Prostate gland (tissue), 2 donors: Measurements from ENCODE around the gene NUMB. TPM values are rescaled to one million over a fixed set of nuclear protein-coding genes. Genes with fewer than 3 reads are reported as not detected.
"Not testable (repeated sequence)": the region's sequence is repeated elsewhere in the genome, so short reads cannot be mapped to it uniquely, and the experiment has no call there.

Experiments used
- DNase-seq: peaks from one replicate; pipeline ENCODE4 v3.0.0-alpha.2; 2019; ENCODE audit warnings: low spot score
- H3K27ac ChIP-seq, 2 donors: fragments of 200-600 bp; sonication (generic); 2 replicates each; pipeline ENCODE4 v1.5.1; 2017 to 2019
- H3K27me3 ChIP-seq: fragments of 200-600 bp; sonication (generic); replicated peaks from 2 replicates; pipeline ENCODE4 v1.5.1; 2019; ENCODE audit not compliant: insufficient read depth
- H3K36me3 ChIP-seq, 2 donors: fragments of 200-600 bp; sonication (generic); 1 replicate in 1 of 2; 2 replicates in 1 of 2; pipeline versions ENCODE4 v1.5.1 to v1.8.1; 2017 to 2019
- H3K4me1 ChIP-seq: fragments of 200-600 bp; sonication (generic); replicated peaks from 2 replicates; pipeline ENCODE4 v1.5.1; 2019
- H3K4me3 ChIP-seq, 2 donors: fragments of 200-600 bp; sonication (generic); 2 replicates each; pipeline ENCODE4 v1.5.1; 2017 to 2019
- H3K9me3 ChIP-seq: fragments of 200-600 bp; sonication (generic); 2 replicates; pipeline ENCODE4 v1.5.1; 2017
- POLR2A ChIP-seq: fragments of 450-650 bp; IDR thresholded peaks from one replicate; pipeline ENCODE4 v1.6.1; 2016; ENCODE audit warnings: antibody characterized with exemption, mild to moderate bottlenecking
- POLR2AphosphoS5 ChIP-seq: sonication (generic); formaldehyde crosslinking; IDR thresholded peaks from one replicate; pipeline ENCODE4 v1.6.1; 2017; ENCODE audit warnings: antibody characterized with exemption
- WGBS: methylation state at CpG from one replicate; pipeline ENCODE4 v1.1.5; 2018; 5-methylcytosine and 5-hydroxymethylcytosine counted together
- intact Hi-C: fragments of 100-400 bp; cut with DNase I; formaldehyde crosslinking; loops from one replicate; pipeline ENCODE4 v1.14.2; 2022
- total RNA-seq, 2 donors: library from RNA; depleted of rRNA; stranded (reverse); fragments of >200 nt; gene quantifications; one replicate each; pipeline ENCODE4 v1.1.0, GENCODE V29; 2016
- TF ChIP-seq, protein P1 (sequence below), 4 experiments: fragments of 200-600 bp in 2 of 4; fragments of 450-650 bp in 2 of 4; sonication (generic) in 2 of 4; IDR thresholded peaks; 1 replicate in 3 of 4; 2 replicates in 1 of 4; pipeline ENCODE4 v1.5.1; 2016 to 2019; ENCODE audit warnings: antibody characterized with exemption in 4 of 4, mild to moderate bottlenecking in 2 of 4, moderate library complexity in 2 of 4

The NUMB gene
- total RNA-seq, 2 donors from 2014 or later, result 38.4 to 57.8 TPM

DNA sequence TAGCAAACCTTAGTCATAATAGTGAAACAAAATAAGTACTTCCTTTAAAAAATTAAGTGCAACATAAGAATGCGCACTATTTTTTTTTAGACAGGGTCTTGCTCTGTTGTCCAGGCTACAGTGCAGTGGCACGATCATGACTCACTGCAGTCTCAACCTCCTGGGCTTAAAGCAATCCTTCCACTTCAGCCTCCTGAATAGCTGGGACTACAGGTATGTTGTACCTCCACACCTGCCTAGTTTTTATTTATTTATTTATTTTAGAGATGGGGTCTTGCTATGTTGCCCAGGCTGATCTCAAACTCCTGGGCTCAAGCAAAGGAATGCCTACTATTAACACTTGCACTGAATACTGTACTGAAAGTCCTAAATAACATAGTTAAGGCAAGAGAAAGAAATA, 93.8 kb downstream of the NUMB start:
- 96% methylated on average over 2 of the region's 2 CpGs for WGBS
- H3K27ac ChIP-seq, result no peak overlapping the region
- no peaks in the 10 kb centered on the region for H3K27me3 ChIP-seq
- no peaks in the 10 kb centered on the region for H3K9me3 ChIP-seq
- intact Hi-C loops, result no loop called here
- H3K4me1 ChIP-seq, result no peaks in the 10 kb centered on the region
- no peak overlapping the region for H3K4me3 ChIP-seq
- no peak for DNase-seq
- no peak for TF ChIP-seq POLR2AphosphoS5
- H3K36me3 ChIP-seq, result no peaks in the 10 kb centered on the region

DNA sequence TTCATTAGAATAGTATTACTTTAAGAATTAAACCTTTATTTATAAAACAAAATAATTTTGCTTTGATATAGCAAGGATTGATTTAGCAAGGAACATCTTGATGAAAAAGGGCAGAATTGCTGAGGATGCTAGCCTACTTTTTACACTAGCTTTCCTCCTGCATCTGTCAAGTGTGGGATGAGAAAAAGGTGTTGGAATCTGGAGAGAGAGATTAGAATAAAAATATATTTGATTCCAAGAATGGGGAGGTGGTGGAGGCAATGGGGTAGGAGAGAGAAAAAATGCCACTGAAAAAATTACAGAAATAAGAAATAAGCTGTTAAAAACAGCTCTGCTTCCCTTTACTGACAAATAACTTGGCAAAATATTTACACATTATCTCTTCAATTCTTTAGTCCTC, 98.9 kb downstream of the NUMB start:
- H3K4me3 ChIP-seq, result no peak overlapping the region
- no peaks in the 10 kb centered on the region for H3K27me3 ChIP-seq
- no peak for DNase-seq
- TF ChIP-seq POLR2A (no peak), POLR2AphosphoS5 (no peak)
- TF ChIP-seq, protein P1, sequence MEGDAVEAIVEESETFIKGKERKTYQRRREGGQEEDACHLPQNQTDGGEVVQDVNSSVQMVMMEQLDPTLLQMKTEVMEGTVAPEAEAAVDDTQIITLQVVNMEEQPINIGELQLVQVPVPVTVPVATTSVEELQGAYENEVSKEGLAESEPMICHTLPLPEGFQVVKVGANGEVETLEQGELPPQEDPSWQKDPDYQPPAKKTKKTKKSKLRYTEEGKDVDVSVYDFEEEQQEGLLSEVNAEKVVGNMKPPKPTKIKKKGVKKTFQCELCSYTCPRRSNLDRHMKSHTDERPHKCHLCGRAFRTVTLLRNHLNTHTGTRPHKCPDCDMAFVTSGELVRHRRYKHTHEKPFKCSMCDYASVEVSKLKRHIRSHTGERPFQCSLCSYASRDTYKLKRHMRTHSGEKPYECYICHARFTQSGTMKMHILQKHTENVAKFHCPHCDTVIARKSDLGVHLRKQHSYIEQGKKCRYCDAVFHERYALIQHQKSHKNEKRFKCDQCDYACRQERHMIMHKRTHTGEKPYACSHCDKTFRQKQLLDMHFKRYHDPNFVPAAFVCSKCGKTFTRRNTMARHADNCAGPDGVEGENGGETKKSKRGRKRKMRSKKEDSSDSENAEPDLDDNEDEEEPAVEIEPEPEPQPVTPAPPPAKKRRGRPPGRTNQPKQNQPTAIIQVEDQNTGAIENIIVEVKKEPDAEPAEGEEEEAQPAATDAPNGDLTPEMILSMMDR (IDR thresholded peaks at IDR 0.05), result no peak
- H3K9me3 ChIP-seq, result no peaks in the 10 kb centered on the region
- H3K4me1 ChIP-seq, result no peaks in the 10 kb centered on the region
- intact Hi-C loops, result no loop called here
- no peak overlapping the region for H3K27ac ChIP-seq
- H3K36me3 ChIP-seq, result no peaks in the 10 kb centered on the region

DNA sequence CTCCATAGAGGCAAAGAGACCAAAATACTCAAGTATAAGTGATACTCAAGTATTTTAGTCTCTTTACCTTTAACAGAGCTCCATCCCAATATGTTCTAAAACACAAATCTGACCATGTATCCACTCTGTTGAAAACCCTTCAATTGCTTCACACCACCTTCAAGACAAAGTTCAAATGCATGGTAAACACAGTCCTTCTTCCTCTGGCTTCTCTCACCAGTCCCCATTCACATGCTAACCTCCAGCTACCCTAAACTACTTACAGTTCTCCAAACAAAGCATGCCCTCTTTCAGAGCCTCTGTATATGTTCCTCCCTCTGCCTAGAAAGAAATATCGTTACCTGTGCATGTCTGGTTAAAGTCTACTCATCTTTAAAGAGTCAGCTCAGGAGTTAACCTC, 100.2 kb downstream of the NUMB start:
- 92% methylated on average over 1 of the region's 1 CpG for WGBS
- no peaks in the 10 kb centered on the region for H3K9me3 ChIP-seq
- DNase-seq, result no peak
- no peaks in the 10 kb centered on the region for H3K4me1 ChIP-seq
- H3K4me3 ChIP-seq, result no peak overlapping the region
- TF ChIP-seq, protein P1 (IDR thresholded peaks at IDR 0.05), result no peak
- TF ChIP-seq POLR2AphosphoS5 (no peak), POLR2A (no peak)
- H3K36me3 ChIP-seq, result no peaks in the 10 kb centered on the region
- no peak overlapping the region for H3K27ac ChIP-seq
- intact Hi-C loops, result no loop called here
- H3K27me3 ChIP-seq, result no peaks in the 10 kb centered on the region

DNA sequence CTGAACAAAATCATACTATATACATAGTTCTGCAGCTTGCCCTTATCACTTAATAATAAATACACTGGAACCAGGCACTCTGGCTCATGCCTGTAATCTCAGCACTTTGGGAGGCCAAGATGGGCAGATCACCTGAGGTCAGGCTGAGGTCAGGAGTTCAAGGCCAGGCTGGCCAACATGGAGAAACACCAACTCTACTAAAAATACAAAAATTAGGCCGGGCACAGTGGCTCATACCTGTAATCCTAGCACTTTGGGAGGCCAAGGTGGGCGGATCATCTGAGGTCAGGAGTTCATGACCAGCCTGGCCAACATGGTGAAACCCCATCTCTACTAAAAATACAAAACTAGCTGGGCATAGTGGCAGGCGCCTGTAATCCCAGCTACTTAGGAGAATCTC, 109.3 kb downstream of the NUMB start:
- H3K4me3 ChIP-seq, H3K9me3 ChIP-seq, H3K36me3 ChIP-seq, H3K27ac ChIP-seq, intact Hi-C loops, H3K4me1 ChIP-seq, DNase-seq, H3K27me3 ChIP-seq: not testable (repeated sequence)
- 95% methylated on average over 3 of the region's 3 CpGs for WGBS

DNA sequence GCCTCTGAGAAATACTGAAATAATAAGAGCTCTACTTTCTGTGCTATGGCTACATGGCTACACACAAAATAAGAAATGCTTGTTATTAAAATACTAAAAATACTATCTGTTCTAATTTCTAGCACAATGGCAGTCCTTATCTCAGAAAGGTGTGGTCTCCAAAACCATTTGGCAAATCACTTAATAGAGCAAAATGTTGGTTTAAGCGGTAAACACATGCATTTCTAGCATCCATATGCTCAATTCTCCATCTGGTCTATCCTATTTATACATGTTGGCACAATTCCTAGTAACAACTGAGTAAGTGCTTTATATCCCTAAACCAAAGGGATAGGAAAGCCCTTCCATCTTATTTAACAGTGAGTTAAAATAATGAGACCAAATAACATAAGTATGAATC, 114.0 kb downstream of the NUMB start:
- Histone ChIP-seq H3K4me1 (no peaks in the 10 kb centered on the region), H3K36me3 (no peaks in the 10 kb centered on the region), H3K27me3 (no peaks in the 10 kb centered on the region), H3K4me3 (no peak overlapping the region), H3K9me3 (no peaks in the 10 kb centered on the region), H3K27ac (no peak overlapping the region)
- intact Hi-C loops, result no loop called here
- 89% methylated on average over 1 of the region's 1 CpG for WGBS
- DNase-seq, result no peak
- TF ChIP-seq, protein P1 (IDR thresholded peaks at IDR 0.05), result no peak
- TF ChIP-seq POLR2AphosphoS5, result no peak
- TF ChIP-seq POLR2A, result no peak

DNA sequence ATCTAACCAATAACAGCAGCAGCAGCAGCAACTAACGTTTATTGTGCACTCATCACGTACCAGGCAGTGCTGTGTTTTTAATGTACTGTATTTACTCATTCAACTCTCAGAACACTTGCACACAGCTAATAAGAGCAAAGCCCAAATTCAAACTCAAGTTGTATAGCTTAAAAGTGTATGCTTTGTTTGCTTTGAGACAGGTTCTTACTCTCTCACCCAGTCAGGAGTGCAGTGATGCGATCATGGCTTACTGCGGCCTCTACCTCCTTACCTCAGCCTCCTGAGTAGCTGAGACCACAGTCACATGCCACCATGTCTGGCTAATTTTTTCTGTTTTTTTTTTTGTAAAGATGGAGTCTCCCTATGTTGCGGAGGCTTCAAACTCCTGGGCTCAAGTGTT, 115.7 kb downstream of the NUMB start:
- H3K27ac ChIP-seq, result no peak overlapping the region
- WGBS, result 72% methylated on average over 5 of the region's 5 CpGs
- no peaks in the 10 kb centered on the region for H3K27me3 ChIP-seq
- DNase-seq, result no peak
- no peaks in the 10 kb centered on the region for H3K9me3 ChIP-seq
- no peak overlapping the region for H3K4me3 ChIP-seq
- intact Hi-C loops, result no loop called here
- TF ChIP-seq, protein P1 (IDR thresholded peaks at IDR 0.05), result no peak
- TF ChIP-seq POLR2A (no peak), POLR2AphosphoS5 (no peak)
- no peaks in the 10 kb centered on the region for H3K36me3 ChIP-seq
- H3K4me1 ChIP-seq, result no peaks in the 10 kb centered on the region
